ENCODE data around the gene MT1F.
A peak's percentile ranks its signal among the peaks of the same experiment; 100 is the strongest.

Gene MT1F

GRCh38 chr16:56682703-56683397, 25.1 kb downstream of the MT1F start:
- Histone ChIP-seq H3K36me3 (ENCODE audit: control insufficient read depth in 2 of 2, insufficient read depth in 2 of 2, low read length in 2 of 2) (no peaks in the 10 kb centered on the region), H3K4me1 (ENCODE audit: control insufficient read depth in 2 of 2, insufficient read depth in 2 of 2, low read length in 2 of 2) (peaks cover 17% of the 10 kb centered on the region in 2 donors), H3K4me3 (ENCODE audit: low read length in 2 of 2) (peak overlapping the region; percentile 82 to 94), H3K27ac (ENCODE audit: low read depth in 2 of 2, low read length in 2 of 2) (peak overlapping the region; percentile 62 to 84), H3K9me3 (ENCODE audit: control insufficient read depth in 2 of 2, low read length in 2 of 2) (no peaks in the 10 kb centered on the region), H3K9ac (ENCODE audit: low read depth in 1 of 2, low read length in 2 of 2) (peak overlapping the region; percentile 86 to 94), H3K27me3 (ENCODE audit: control insufficient read depth in 2 of 2, insufficient read depth in 2 of 2, low read length in 2 of 2) (no peaks in the 10 kb centered on the region)

- Histone ChIP-seq H3K4me3 (ENCODE audit: low read length in 2 of 2) (peak overlapping the region; percentile 82 to 94), H3K9me3 (ENCODE audit: control insufficient read depth in 2 of 2, low read length in 2 of 2) (no peaks in the 10 kb centered on the region), H3K4me1 (ENCODE audit: control insufficient read depth in 2 of 2, insufficient read depth in 2 of 2, low read length in 2 of 2) (peaks cover 17% of the 10 kb centered on the region in 2 donors), H3K36me3 (ENCODE audit: control insufficient read depth in 2 of 2, insufficient read depth in 2 of 2, low read length in 2 of 2) (no peaks in the 10 kb centered on the region), H3K27me3 (ENCODE audit: control insufficient read depth in 2 of 2, insufficient read depth in 2 of 2, low read length in 2 of 2) (no peaks in the 10 kb centered on the region), H3K27ac (ENCODE audit: low read depth in 2 of 2, low read length in 2 of 2) (no peak overlapping the region), H3K9ac (ENCODE audit: low read depth in 1 of 2, low read length in 2 of 2) (peak overlapping the region; percentile 43 to 86)
These were observed 25.8 kb downstream of the MT1F start for GRCh38 chr16:56683424-56684172.

DNA sequence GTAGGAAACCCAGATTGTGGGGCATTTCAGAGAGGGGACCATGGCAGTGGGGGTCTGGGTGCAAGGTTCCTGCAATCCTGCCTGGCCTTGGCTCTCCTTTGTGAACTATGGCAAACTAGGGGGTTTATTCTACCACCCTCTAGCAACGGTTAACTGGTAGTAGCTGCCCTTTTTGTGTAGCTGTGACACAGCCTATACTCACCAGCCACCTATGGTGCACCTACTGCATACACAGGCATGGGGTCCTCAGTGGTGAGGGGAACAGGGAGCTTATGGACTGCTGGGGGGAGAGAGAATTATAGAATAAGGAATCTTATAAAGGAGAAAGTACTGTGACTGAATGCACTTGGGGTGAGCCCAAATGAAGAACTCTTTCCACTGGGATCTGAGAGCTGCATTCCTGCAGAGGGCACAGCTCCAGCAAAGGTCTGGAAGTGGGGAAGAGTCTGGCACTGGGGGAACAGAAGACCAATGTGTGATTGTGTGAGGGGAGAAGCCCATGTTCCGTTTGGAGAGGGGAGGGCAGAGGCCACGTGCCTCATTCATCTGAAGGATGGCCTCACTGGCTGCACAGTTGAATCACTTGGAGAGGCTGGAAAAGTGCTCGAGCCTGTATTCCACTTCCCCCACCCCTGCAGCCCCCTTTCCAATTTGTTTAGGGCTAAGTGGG, 26.6 kb downstream of the MT1F start:
- no peak overlapping the region for H3K27ac ChIP-seq (ENCODE audit: low read depth in 2 of 2, low read length in 2 of 2)
- peaks cover 17% of the 10 kb centered on the region in 2 donors for H3K4me1 ChIP-seq (ENCODE audit: control insufficient read depth in 2 of 2, insufficient read depth in 2 of 2, low read length in 2 of 2)
- no peaks in the 10 kb centered on the region for H3K27me3 ChIP-seq (ENCODE audit: control insufficient read depth in 2 of 2, insufficient read depth in 2 of 2, low read length in 2 of 2)
- no peak overlapping the region for H3K4me3 ChIP-seq (ENCODE audit: low read length in 2 of 2)
- H3K9ac ChIP-seq (ENCODE audit: low read depth in 1 of 2, low read length in 2 of 2), result no peak overlapping the region
- H3K9me3 ChIP-seq (ENCODE audit: control insufficient read depth in 2 of 2, low read length in 2 of 2), result no peaks in the 10 kb centered on the region
- no peaks in the 10 kb centered on the region for H3K36me3 ChIP-seq (ENCODE audit: control insufficient read depth in 2 of 2, insufficient read depth in 2 of 2, low read length in 2 of 2)

DNA sequence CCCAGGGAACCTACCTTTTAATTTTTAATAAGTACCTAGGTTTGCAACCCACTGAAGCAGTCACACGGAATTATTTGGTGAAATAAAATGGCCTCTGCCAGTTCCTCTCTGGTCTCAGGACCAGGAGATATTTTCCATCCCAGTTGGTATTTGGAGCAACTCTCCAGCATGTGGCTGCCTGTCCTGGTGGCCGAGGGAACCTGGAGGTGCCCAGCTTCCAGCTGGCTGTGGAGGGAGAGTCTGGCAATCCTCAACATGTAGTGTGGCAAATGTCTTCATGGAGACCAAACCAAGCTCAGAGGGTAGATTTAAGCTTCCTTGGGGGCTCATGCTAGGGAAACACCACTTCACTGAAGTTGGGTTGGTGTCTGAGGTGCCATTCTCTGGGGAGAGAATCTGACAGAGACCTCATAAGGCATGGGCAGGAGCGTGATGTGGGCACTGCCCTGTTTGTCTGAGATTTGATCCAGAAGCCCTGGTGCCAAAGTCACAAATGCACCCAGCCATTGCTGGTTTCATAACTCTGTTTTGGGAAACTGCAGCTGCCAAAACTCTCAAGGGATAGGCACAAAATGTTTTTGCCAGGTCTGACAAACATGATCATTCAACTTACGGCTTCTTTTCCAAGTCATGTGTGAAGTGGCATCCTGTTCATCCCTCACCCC, 27.3 kb downstream of the MT1F start:
- no peaks in the 10 kb centered on the region for H3K27me3 ChIP-seq (ENCODE audit: control insufficient read depth in 2 of 2, insufficient read depth in 2 of 2, low read length in 2 of 2)
- H3K36me3 ChIP-seq (ENCODE audit: control insufficient read depth in 2 of 2, insufficient read depth in 2 of 2, low read length in 2 of 2), result no peaks in the 10 kb centered on the region
- H3K27ac ChIP-seq (ENCODE audit: low read depth in 2 of 2, low read length in 2 of 2), result no peak overlapping the region
- no peak overlapping the region for H3K9ac ChIP-seq (ENCODE audit: low read depth in 1 of 2, low read length in 2 of 2)
- peaks cover 17% of the 10 kb centered on the region in 2 donors for H3K4me1 ChIP-seq (ENCODE audit: control insufficient read depth in 2 of 2, insufficient read depth in 2 of 2, low read length in 2 of 2)
- H3K4me3 ChIP-seq (ENCODE audit: low read length in 2 of 2), result no peak overlapping the region
- no peaks in the 10 kb centered on the region for H3K9me3 ChIP-seq (ENCODE audit: control insufficient read depth in 2 of 2, low read length in 2 of 2)

DNA sequence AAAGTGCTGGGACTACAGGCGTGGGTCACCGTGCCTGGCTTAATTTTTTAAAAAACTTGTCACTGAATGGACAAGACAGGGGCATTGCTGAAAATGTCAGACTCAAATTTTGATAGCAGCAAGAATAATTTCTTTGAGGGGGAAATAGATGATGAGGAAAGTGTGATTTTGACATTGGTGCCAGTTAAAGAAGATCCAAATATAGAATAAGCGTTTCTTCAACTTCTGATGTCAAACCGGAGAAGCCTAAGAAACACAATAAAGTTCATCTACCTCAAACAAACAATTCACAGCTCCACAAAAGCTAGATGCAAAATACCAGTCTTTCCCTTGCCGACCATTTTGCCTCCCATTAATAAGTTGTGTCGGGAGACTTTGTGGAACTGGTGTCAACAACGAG, 29.0 kb downstream of the MT1F start:
- no peaks in the 10 kb centered on the region for H3K9me3 ChIP-seq (ENCODE audit: control insufficient read depth in 2 of 2, low read length in 2 of 2)
- H3K27ac ChIP-seq (ENCODE audit: low read depth in 2 of 2, low read length in 2 of 2), result no peak overlapping the region
- H3K4me1 ChIP-seq (ENCODE audit: control insufficient read depth in 2 of 2, insufficient read depth in 2 of 2, low read length in 2 of 2), result peaks cover 12 to 14% of the 10 kb centered on the region in 2 donors

DNA sequence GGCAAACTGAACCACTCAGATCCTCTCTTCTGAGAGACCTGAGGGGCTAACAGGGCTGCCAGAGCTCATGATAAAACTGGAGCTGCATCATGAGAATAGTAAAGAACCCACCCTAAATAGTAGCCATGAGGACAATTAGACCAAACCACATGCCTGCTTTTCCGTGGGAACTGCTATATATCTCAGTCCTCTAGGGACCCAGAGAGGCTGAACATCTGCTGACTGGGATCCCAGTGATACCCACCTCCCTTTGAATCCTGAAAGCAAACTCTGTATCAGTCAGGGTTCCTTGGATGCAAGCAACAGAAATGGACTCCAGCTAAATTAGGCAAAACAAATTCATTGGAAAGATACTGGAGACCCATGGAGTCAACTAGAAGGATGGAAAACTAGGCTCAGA, 31.0 kb downstream of the MT1F start:
- Histone ChIP-seq H3K27me3 (ENCODE audit: control insufficient read depth in 2 of 2, insufficient read depth in 2 of 2, low read length in 2 of 2) (no peaks in the 10 kb centered on the region), H3K9ac (ENCODE audit: low read depth in 1 of 2, low read length in 2 of 2) (no peak overlapping the region), H3K36me3 (ENCODE audit: control insufficient read depth in 2 of 2, insufficient read depth in 2 of 2, low read length in 2 of 2) (no peaks in the 10 kb centered on the region), H3K27ac (ENCODE audit: low read depth in 2 of 2, low read length in 2 of 2) (no peak overlapping the region), H3K4me3 (ENCODE audit: low read length in 2 of 2) (no peak overlapping the region), H3K9me3 (ENCODE audit: control insufficient read depth in 2 of 2, low read length in 2 of 2) (no peaks in the 10 kb centered on the region), H3K4me1 (ENCODE audit: control insufficient read depth in 2 of 2, insufficient read depth in 2 of 2, low read length in 2 of 2) (peaks cover 0 to 2% of the 10 kb centered on the region in 2 donors)

More for the DNA sequence above, 29.0 kb downstream of the MT1F start:
- Histone ChIP-seq H3K36me3 (ENCODE audit: control insufficient read depth in 2 of 2, insufficient read depth in 2 of 2, low read length in 2 of 2) (no peaks in the 10 kb centered on the region), H3K27me3 (ENCODE audit: control insufficient read depth in 2 of 2, insufficient read depth in 2 of 2, low read length in 2 of 2) (no peaks in the 10 kb centered on the region), H3K4me3 (ENCODE audit: low read length in 2 of 2) (no peak overlapping the region), H3K9ac (ENCODE audit: low read depth in 1 of 2, low read length in 2 of 2) (no peak overlapping the region)

GRCh38 chr16:56689171-56689570, 31.4 kb downstream of the MT1F start:
- Histone ChIP-seq H3K27me3 (ENCODE audit: control insufficient read depth in 2 of 2, insufficient read depth in 2 of 2, low read length in 2 of 2) (no peaks in the 10 kb centered on the region), H3K27ac (ENCODE audit: low read depth in 2 of 2, low read length in 2 of 2) (no peak overlapping the region), H3K9ac (ENCODE audit: low read depth in 1 of 2, low read length in 2 of 2) (no peak overlapping the region), H3K4me1 (ENCODE audit: control insufficient read depth in 2 of 2, insufficient read depth in 2 of 2, low read length in 2 of 2) (peaks cover 0 to 2% of the 10 kb centered on the region in 2 donors), H3K4me3 (ENCODE audit: low read length in 2 of 2) (no peak overlapping the region), H3K9me3 (ENCODE audit: control insufficient read depth in 2 of 2, low read length in 2 of 2) (no peaks in the 10 kb centered on the region), H3K36me3 (ENCODE audit: control insufficient read depth in 2 of 2, insufficient read depth in 2 of 2, low read length in 2 of 2) (no peaks in the 10 kb centered on the region)

GRCh38 chr16:56690420-56691122, 32.8 kb downstream of the MT1F start:
- Histone ChIP-seq H3K27me3 (ENCODE audit: control insufficient read depth in 2 of 2, insufficient read depth in 2 of 2, low read length in 2 of 2) (no peaks in the 10 kb centered on the region), H3K36me3 (ENCODE audit: control insufficient read depth in 2 of 2, insufficient read depth in 2 of 2, low read length in 2 of 2) (no peaks in the 10 kb centered on the region), H3K9me3 (ENCODE audit: control insufficient read depth in 2 of 2, low read length in 2 of 2) (no peaks in the 10 kb centered on the region), H3K4me1 (ENCODE audit: control insufficient read depth in 2 of 2, insufficient read depth in 2 of 2, low read length in 2 of 2) (peaks cover 0 to 2% of the 10 kb centered on the region in 2 donors), H3K9ac (ENCODE audit: low read depth in 1 of 2, low read length in 2 of 2) (no peak overlapping the region), H3K4me3 (ENCODE audit: low read length in 2 of 2) (no peak overlapping the region), H3K27ac (ENCODE audit: low read depth in 2 of 2, low read length in 2 of 2) (no peak overlapping the region)

- no peaks in the 10 kb centered on the region for H3K36me3 ChIP-seq (ENCODE audit: control insufficient read depth in 2 of 2, insufficient read depth in 2 of 2, low read length in 2 of 2)
- H3K4me1 ChIP-seq (ENCODE audit: control insufficient read depth in 2 of 2, insufficient read depth in 2 of 2, low read length in 2 of 2), result peaks cover 0 to 2% of the 10 kb centered on the region in 2 donors
- H3K4me3 ChIP-seq (ENCODE audit: low read length in 2 of 2), result no peak overlapping the region
- H3K27ac ChIP-seq (ENCODE audit: low read depth in 2 of 2, low read length in 2 of 2), result no peak overlapping the region
- H3K27me3 ChIP-seq (ENCODE audit: control insufficient read depth in 2 of 2, insufficient read depth in 2 of 2, low read length in 2 of 2), result no peaks in the 10 kb centered on the region
- H3K9ac ChIP-seq (ENCODE audit: low read depth in 1 of 2, low read length in 2 of 2), result no peak overlapping the region
- H3K9me3 ChIP-seq (ENCODE audit: control insufficient read depth in 2 of 2, low read length in 2 of 2), result no peaks in the 10 kb centered on the region
These were observed 34.1 kb downstream of the MT1F start for GRCh38 chr16:56691885-56692284.
